CD4-positive, alpha-beta T cell (primary cell): ENCODE measurements around the gene DDX3X. TPM values are rescaled to one million over a fixed set of nuclear protein-coding genes. Genes with fewer than 3 reads are reported as not detected.
A peak's percentile ranks its signal among the peaks of the same experiment; 100 is the strongest.

ENCODE experiments used
- ATAC-seq: fragments of 200-7000 bp; cut with Tn5 transposase; one replicate; pipeline ENCODE4 v1.10.0; 2022; ENCODE audit warnings: mild to moderate bottlenecking; ENCODE audit not compliant: poor library complexity
- CTCF ChIA-PET: fragments of 350-600 bp; sonication (Branson Sonifier 250); formaldehyde crosslinking; loops from one replicate; lab custom pipeline; 2021; ENCODE audit warnings: antibody characterized with exemption, inconsistent platforms; lab: Charles Lee
- POLR2A ChIA-PET: fragments of 350-600 bp; sonication (Branson Sonifier 250); formaldehyde crosslinking; loops from one replicate; lab custom pipeline; 2021; ENCODE audit warnings: antibody characterized with exemption, inconsistent platforms; lab: Charles Lee
- DNase-seq, 14 experiments: peaks; one replicate each; pipeline ENCODE4 v3.0.0-alpha.2; 2013 to 2020; ENCODE audit warnings: mixed read lengths in 2 of 14
- H3K27ac ChIP-seq, 2 donors: one replicate each; pipeline versions ENCODE4 v1.5.1 to v1.7.0; 2013; ENCODE audit warnings: low read length in 2 of 2, low read depth in 1 of 2, mild to moderate bottlenecking in 1 of 2
- H3K27me3 ChIP-seq, 2 experiments: 1 replicate in 1 of 2; 2 replicates in 1 of 2; pipeline versions ENCODE4 v1.6.1 to v1.7.0; 2013; ENCODE audit warnings: low read length in 2 of 2, control low read depth in 1 of 2, mild to moderate bottlenecking in 1 of 2, moderate library complexity in 1 of 2; ENCODE audit not compliant: insufficient read depth in 2 of 2, control insufficient read depth in 1 of 2
- H3K36me3 ChIP-seq: one replicate; pipeline ENCODE4 v1.6.1; 2013; ENCODE audit warnings: low read length, control low read depth; ENCODE audit not compliant: insufficient read depth
- H3K4me1 ChIP-seq: one replicate; pipeline ENCODE4 v1.6.1; 2013; ENCODE audit warnings: low read length, control low read depth; ENCODE audit not compliant: insufficient read depth
- H3K4me3 ChIP-seq: one replicate; pipeline ENCODE4 v1.5.1; 2013; ENCODE audit warnings: mild to moderate bottlenecking, low read length, moderate library complexity
- H3K9me3 ChIP-seq, 2 experiments: 1 replicate in 1 of 2; 2 replicates in 1 of 2; pipeline versions ENCODE4 v1.6.1 to v1.7.0; 2013; ENCODE audit warnings: low read length in 2 of 2, mild to moderate bottlenecking in 2 of 2, control low read depth in 1 of 2, moderate library complexity in 1 of 2; ENCODE audit not compliant: control insufficient read depth in 1 of 2, insufficient read depth in 1 of 2
- H3K27ac Mint-ChIP-seq: one replicate; pipeline ENCODE4 v1.8.0; 2020; ENCODE audit warnings: mixed read lengths
- H3K27me3 Mint-ChIP-seq: one replicate; pipeline ENCODE4 v1.8.0; 2021; ENCODE audit warnings: mixed read lengths
- H3K36me3 Mint-ChIP-seq: one replicate; pipeline ENCODE4 v1.8.0; 2021; ENCODE audit warnings: low read depth, mixed read lengths
- H3K4me1 Mint-ChIP-seq: one replicate; pipeline ENCODE4 v1.8.0; 2021; ENCODE audit warnings: low read depth, mixed read lengths
- H3K4me3 Mint-ChIP-seq: one replicate; pipeline ENCODE4 v1.8.0; 2020; ENCODE audit warnings: mild to moderate bottlenecking, mixed read lengths
- H3K9me3 Mint-ChIP-seq: one replicate; pipeline ENCODE4 v1.8.0; 2020; ENCODE audit warnings: mixed read lengths
- intact Hi-C, 2 experiments: fragments of 100-400 bp; cut with DNase I in 1 of 2; cut with micrococcal nuclease in 1 of 2; formaldehyde crosslinking; loops; one replicate each; pipeline versions ENCODE4 v1.15.1 to v1.9.0; 2023 to 2025; cut with DNase I, micrococcal nuclease
- total RNA-seq, 174 experiments: library from RNA in 2 of 174; stranded (reverse) in 2 of 174; gene quantifications; one replicate each; pipeline ENCODE4 v1.2.3 and lab custom pipeline; 2021 to 2026
- TF ChIP-seq, protein P1 (sequence below): fragments of 200-600 bp; IDR thresholded peaks from one replicate; pipeline ENCODE4 v1.8.0; 2022; ENCODE audit warnings: antibody characterized with exemption, mild to moderate bottlenecking

DDX3X gene
- total RNA-seq, 2 experiments from 2014 or later: 610 to 653 TPM

DNA sequence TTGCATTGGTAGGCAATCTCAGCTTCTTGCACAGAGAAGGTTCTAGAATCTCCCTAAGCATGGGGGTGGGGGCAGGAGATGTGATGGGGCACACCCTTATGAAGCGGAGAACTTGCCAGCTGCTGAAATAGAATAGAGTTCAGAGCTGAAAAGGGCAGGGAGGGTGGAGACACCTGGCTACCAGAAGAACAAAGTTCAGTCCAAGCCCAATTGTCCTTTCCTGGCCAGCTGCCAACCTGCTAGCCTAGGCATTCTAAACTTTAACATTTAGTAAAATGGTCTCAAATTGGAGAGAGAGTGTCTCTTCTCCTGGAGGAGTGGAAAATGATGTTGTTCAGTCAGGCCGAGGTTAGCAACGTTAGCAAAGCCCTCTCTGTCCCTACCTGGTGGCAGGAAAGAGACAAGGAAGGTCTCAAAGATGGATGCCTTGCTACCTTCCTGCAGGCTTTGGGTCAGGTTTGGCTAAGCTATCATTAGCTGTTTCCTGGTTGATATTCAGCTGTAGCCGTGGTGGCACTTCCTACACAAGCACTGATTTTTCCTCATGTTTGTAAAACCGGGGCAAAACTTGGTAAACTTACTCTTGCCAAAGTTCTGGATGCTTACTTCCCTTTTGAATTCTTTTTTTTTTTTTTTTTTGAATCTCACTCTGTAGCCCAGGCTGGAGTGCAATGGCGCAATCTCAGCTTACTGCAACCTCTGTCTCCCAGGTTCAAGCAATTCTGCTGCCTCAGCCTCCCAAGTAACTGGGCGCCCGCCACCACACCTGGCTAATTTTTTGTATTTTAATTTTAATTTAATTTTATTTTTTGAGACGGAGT, 78.5 kb downstream of the DDX3X start:
- Histone ChIP-seq H3K4me3 (no peak overlapping the region), H3K27ac (no peak overlapping the region), H3K9me3 (no peaks in the 10 kb centered on the region), H3K27me3 (no peaks in the 10 kb centered on the region), H3K36me3 (no peaks in the 10 kb centered on the region), H3K4me1 (no peaks in the 10 kb centered on the region)
- POLR2A ChIA-PET: no interaction called here
- ATAC-seq (no peak), DNase-seq (peak in 3 of 14 experiments; percentile 9 to 10 (median 10))
- H3K4me1 Mint-ChIP-seq: no peaks in the 10 kb centered on the region
- H3K9me3 Mint-ChIP-seq: no peaks in the 10 kb centered on the region
- CTCF ChIA-PET: interaction anchor here (1.3 kb wide), 1 partner anchor 30 kb away, joined by 3 read pairs; no protein-coding TSS in a partner anchor
- H3K4me3 Mint-ChIP-seq: no peak overlapping the region
- TF ChIP-seq, protein P1, sequence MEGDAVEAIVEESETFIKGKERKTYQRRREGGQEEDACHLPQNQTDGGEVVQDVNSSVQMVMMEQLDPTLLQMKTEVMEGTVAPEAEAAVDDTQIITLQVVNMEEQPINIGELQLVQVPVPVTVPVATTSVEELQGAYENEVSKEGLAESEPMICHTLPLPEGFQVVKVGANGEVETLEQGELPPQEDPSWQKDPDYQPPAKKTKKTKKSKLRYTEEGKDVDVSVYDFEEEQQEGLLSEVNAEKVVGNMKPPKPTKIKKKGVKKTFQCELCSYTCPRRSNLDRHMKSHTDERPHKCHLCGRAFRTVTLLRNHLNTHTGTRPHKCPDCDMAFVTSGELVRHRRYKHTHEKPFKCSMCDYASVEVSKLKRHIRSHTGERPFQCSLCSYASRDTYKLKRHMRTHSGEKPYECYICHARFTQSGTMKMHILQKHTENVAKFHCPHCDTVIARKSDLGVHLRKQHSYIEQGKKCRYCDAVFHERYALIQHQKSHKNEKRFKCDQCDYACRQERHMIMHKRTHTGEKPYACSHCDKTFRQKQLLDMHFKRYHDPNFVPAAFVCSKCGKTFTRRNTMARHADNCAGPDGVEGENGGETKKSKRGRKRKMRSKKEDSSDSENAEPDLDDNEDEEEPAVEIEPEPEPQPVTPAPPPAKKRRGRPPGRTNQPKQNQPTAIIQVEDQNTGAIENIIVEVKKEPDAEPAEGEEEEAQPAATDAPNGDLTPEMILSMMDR: no peak
- H3K36me3 Mint-ChIP-seq: no peaks in the 10 kb centered on the region
- H3K27ac Mint-ChIP-seq: no peak overlapping the region
- H3K27me3 Mint-ChIP-seq: no peaks in the 10 kb centered on the region
- intact Hi-C loops: no loop called here

Other genes with a start within 250 kb of the DDX3X start
- gene USP9X, start 248.7 kb upstream of the DDX3X start, total RNA-seq: 10 to 100 TPM; 70.4 to 74.8 TPM
- gene NYX, start 113.2 kb downstream of the DDX3X start, total RNA-seq: not detected